Parathyroid adenoma (tissue), 2 donors: ENCODE data around the gene PSMA8.

ENCODE experiments used
- H2AFZ ChIP-seq: fragments of 300-600 bp; sonication (generic); one replicate; pipeline ENCODE4 v1.7.0; 2017; ENCODE audit warnings: antibody characterized with exemption, mild to moderate bottlenecking
- H3K27ac ChIP-seq: fragments of 300-600 bp; sonication (generic); one replicate; pipeline ENCODE4 v1.7.0; 2017
- H3K27me3 ChIP-seq: fragments of 300-600 bp; sonication (generic); one replicate; pipeline ENCODE4 v1.7.0; 2017; ENCODE audit warnings: low read length; ENCODE audit not compliant: control insufficient read depth, insufficient read depth
- H3K36me3 ChIP-seq: fragments of 300-600 bp; sonication (generic); one replicate; pipeline ENCODE4 v1.7.0; 2017; ENCODE audit warnings: low read length; ENCODE audit not compliant: control insufficient read depth, insufficient read depth
- H3K4me1 ChIP-seq: fragments of 300-600 bp; sonication (generic); one replicate; pipeline ENCODE4 v1.7.0; 2017; ENCODE audit warnings: control low read depth
- H3K4me2 ChIP-seq: fragments of 300-600 bp; sonication (generic); one replicate; pipeline ENCODE4 v1.7.0; 2017; ENCODE audit warnings: low read length
- H3K4me3 ChIP-seq: fragments of 300-600 bp; sonication (generic); one replicate; pipeline ENCODE4 v1.7.0; 2017; ENCODE audit warnings: low read depth, low read length
- H3K79me2 ChIP-seq: fragments of 300-600 bp; sonication (generic); one replicate; pipeline ENCODE4 v1.7.0; 2017; ENCODE audit warnings: control low read depth
- H3K9ac ChIP-seq: fragments of 300-600 bp; sonication (generic); one replicate; pipeline ENCODE4 v1.7.0; 2017; ENCODE audit warnings: mild to moderate bottlenecking
- H3K9me3 ChIP-seq: fragments of 300-600 bp; sonication (generic); one replicate; pipeline ENCODE4 v1.7.0; 2017; ENCODE audit warnings: low read length; ENCODE audit not compliant: control insufficient read depth
- TF ChIP-seq, protein P1 (sequence below): fragments of 300-600 bp; sonication (generic); IDR thresholded peaks from one replicate; pipeline ENCODE4 v1.7.0; 2017; ENCODE audit warnings: antibody characterized with exemption, mild to moderate bottlenecking
- donor health status: primary hyperparathyroidism.

Gene PSMA8

DNA sequence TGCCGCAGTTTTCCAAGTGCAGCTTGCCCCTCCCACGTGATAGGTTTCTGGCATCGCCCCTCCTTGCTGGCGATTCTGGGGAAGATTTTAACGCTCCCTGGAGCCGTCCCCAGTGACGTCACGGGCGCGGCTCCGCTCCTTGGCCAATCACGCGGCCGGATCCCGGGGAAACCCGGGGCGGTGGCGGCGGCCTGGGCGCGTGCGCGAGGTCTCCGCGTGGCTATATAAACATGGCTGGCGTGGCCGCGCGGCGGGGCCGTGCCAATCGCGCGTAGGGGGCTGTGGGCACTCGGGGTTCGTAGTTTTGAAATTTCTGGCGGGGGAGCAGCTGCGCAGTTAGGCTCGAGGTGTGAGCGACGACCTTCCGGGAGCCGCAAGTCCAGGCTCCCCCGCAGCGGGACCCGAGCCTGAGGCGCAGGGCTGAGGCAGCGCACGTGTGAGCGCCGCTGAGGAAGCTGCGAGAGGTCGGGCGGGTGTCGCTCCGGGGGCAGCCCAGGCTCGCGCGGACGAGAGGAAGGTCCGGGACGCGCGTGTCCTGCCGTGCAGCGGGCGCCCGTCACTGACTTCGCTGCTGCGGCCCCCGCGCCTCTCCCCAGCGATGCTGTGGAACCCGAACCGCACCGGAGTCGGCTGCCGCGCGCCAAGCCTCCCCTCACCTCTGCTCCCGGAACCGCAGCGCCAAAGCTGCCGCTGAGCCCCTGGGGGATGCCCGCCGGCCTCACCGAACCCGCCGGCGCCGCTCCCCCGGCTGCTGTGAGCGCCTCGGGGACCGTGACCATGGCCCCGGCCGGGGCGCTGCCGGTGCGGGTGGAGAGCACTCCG lies 92.8 kb downstream of the PSMA8 start, which contains the start of gene TAF4B:
TSS of gene TAF4B (plus strand) at position 217 of the 822 bp plus-strand sequence. CDS start at position 706, 489 bp downstream.
- Histone ChIP-seq H3K9ac (peak within 1 kb of the TSS; percentile 20), H3K27ac (peak within 1 kb of the TSS; percentile 56)
- TF ChIP-seq, protein P1, sequence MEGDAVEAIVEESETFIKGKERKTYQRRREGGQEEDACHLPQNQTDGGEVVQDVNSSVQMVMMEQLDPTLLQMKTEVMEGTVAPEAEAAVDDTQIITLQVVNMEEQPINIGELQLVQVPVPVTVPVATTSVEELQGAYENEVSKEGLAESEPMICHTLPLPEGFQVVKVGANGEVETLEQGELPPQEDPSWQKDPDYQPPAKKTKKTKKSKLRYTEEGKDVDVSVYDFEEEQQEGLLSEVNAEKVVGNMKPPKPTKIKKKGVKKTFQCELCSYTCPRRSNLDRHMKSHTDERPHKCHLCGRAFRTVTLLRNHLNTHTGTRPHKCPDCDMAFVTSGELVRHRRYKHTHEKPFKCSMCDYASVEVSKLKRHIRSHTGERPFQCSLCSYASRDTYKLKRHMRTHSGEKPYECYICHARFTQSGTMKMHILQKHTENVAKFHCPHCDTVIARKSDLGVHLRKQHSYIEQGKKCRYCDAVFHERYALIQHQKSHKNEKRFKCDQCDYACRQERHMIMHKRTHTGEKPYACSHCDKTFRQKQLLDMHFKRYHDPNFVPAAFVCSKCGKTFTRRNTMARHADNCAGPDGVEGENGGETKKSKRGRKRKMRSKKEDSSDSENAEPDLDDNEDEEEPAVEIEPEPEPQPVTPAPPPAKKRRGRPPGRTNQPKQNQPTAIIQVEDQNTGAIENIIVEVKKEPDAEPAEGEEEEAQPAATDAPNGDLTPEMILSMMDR: no peak

DNA sequence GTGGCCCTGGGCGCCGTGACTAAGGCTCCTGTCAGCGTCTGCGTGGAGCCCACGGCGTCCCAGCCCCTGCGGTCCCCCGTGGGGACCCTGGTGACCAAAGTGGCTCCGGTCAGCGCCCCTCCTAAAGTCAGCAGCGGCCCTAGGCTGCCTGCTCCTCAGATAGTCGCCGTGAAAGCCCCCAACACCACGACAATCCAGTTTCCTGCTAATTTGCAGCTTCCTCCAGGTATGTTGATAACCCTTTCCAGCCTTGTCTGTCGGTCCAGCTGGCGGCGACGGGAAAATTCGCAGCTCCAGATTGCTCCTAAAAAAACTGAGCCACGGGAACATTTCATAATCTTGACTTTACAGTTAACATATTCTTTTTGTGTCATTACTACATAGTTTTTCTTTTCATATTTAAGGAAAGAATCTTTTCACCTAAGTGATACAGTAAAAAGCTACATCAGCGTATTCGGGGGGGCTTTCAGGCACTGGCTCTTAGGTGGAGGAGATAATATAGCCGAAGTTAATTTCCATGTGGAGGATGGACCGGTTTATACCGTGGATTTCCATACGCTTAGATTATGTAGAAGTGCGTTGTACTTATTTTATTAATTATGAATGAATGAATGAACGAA lies 93.5 kb downstream of the PSMA8 start:
- Histone ChIP-seq H3K79me2 (no peaks in the 10 kb centered on the region), H3K27ac (peak overlapping the region; percentile 56), H3K9me3 (no peaks in the 10 kb centered on the region), H3K36me3 (no peaks in the 10 kb centered on the region), H3K27me3 (no peaks in the 10 kb centered on the region), H3K4me2 (peak overlapping the region; percentile 58), H3K4me3 (peak overlapping the region; percentile 83), H2AFZ (peak overlapping the region; percentile 99), H3K4me1 (no peaks in the 10 kb centered on the region), H3K9ac (peak overlapping the region; percentile 20)
- TF ChIP-seq, protein P1: no peak

More for the DNA sequence above, 92.8 kb downstream of the PSMA8 start, which contains the start of gene TAF4B:
- H3K9me3 ChIP-seq: no peaks in the 10 kb centered on the region
- H3K4me1 ChIP-seq: no peaks in the 10 kb centered on the region
- peak within 1 kb of the TSS; percentile 58 for H3K4me2 ChIP-seq
- no peaks in the 10 kb centered on the region for H3K27me3 ChIP-seq
- H3K36me3 ChIP-seq: no peaks in the 10 kb centered on the region
- H2AFZ ChIP-seq: peak within 1 kb of the TSS; percentile 99
- H3K79me2 ChIP-seq: no peaks in the 10 kb centered on the region
- peak within 1 kb of the TSS; percentile 83 for H3K4me3 ChIP-seq

GRCh38 chr18:26228562-26229260 lies 95.0 kb downstream of the PSMA8 start:
- Histone ChIP-seq H3K27ac (no peak overlapping the region), H3K4me1 (no peaks in the 10 kb centered on the region), H3K9ac (no peak overlapping the region), H3K79me2 (no peaks in the 10 kb centered on the region), H3K9me3 (no peaks in the 10 kb centered on the region), H2AFZ (no peak overlapping the region), H3K27me3 (no peaks in the 10 kb centered on the region), H3K36me3 (no peaks in the 10 kb centered on the region), H3K4me2 (no peak overlapping the region), H3K4me3 (no peak overlapping the region)
- TF ChIP-seq, protein P1: no peak

DNA sequence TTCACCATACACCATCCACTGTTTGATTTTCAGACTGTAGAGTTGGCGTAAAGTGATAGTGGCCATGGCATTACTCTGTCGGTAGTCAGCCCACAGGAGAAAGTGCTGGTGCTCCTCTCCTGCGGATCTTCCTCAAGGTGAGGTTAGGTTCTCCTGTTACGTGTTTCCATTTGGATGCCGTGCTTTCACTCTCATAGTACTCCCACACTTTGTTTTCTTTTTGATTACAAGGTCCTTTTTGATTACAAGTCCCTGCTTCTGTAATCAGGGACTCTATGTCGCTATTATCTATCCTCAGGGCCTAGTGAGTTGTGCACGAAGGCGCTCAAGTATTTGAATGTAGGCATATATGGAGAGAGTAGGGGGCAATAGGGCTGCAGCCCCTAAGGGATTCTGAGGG lies 96.8 kb downstream of the PSMA8 start:
- H3K4me1 ChIP-seq: no peaks in the 10 kb centered on the region
- no peak overlapping the region for H3K4me3 ChIP-seq
- TF ChIP-seq, protein P1: no peak
- no peak overlapping the region for H3K4me2 ChIP-seq
- H2AFZ ChIP-seq: no peak overlapping the region
- H3K9ac ChIP-seq: no peak overlapping the region
- no peaks in the 10 kb centered on the region for H3K27me3 ChIP-seq
- no peaks in the 10 kb centered on the region for H3K79me2 ChIP-seq
- H3K27ac ChIP-seq: no peak overlapping the region
- no peaks in the 10 kb centered on the region for H3K36me3 ChIP-seq
- H3K9me3 ChIP-seq: no peaks in the 10 kb centered on the region
